IPS-20b (cell line): Measurements from ENCODE around the gene NCKAP5.

Experiments used
- H3K27ac ChIP-seq: one replicate; pipeline ENCODE4 v1.5.1; 2013; ENCODE audit warnings: low read length
- H3K27me3 ChIP-seq: 2 replicates; pipeline ENCODE4 v1.6.1; 2013; ENCODE audit warnings: mild to moderate bottlenecking, low read length, inconsistent platforms; ENCODE audit not compliant: insufficient read depth
- H3K36me3 ChIP-seq: 2 replicates; pipeline ENCODE4 v1.6.1; 2013; ENCODE audit warnings: low read depth, mild to moderate bottlenecking, inconsistent platforms, low read length, moderate library complexity; ENCODE audit not compliant: insufficient read depth
- H3K4me1 ChIP-seq: 2 replicates; pipeline ENCODE4 v1.6.1; 2013; ENCODE audit warnings: mild to moderate bottlenecking, control low read depth, inconsistent platforms, low read length, moderate library complexity; ENCODE audit not compliant: insufficient read depth
- H3K4me3 ChIP-seq: 2 replicates; pipeline ENCODE4 v1.5.1; 2013; ENCODE audit warnings: mild to moderate bottlenecking, low read length, inconsistent platforms
- H3K9ac ChIP-seq: 2 replicates; pipeline ENCODE4 v1.6.1; 2013; ENCODE audit warnings: low read depth, mild to moderate bottlenecking, inconsistent platforms, low read length, moderate library complexity
- H3K9me3 ChIP-seq: 2 replicates; pipeline ENCODE4 v1.6.1; 2013; ENCODE audit warnings: mild to moderate bottlenecking, low read depth, low read length, inconsistent platforms; ENCODE audit not compliant: insufficient read depth

The NCKAP5 gene

GRCh38 chr2:133598769-133599168 is 30.5 kb upstream of the NCKAP5 start:
- H3K27me3 ChIP-seq = no peaks in the 10 kb centered on the region
- H3K4me3 ChIP-seq = no peak overlapping the region
- H3K27ac ChIP-seq = no peak overlapping the region
- no peaks in the 10 kb centered on the region for H3K36me3 ChIP-seq
- no peaks in the 10 kb centered on the region for H3K9me3 ChIP-seq
- no peak overlapping the region for H3K9ac ChIP-seq
- H3K4me1 ChIP-seq = no peaks in the 10 kb centered on the region

- no peaks in the 10 kb centered on the region for H3K27me3 ChIP-seq
- no peak overlapping the region for H3K4me3 ChIP-seq
Observed at GRCh38 chr2:133596701-133597393, 28.6 kb upstream of the NCKAP5 start.

GRCh38 chr2:133591164-133591563 is 22.9 kb upstream of the NCKAP5 start:
- Histone ChIP-seq H3K27me3 (no peaks in the 10 kb centered on the region), H3K4me1 (0 out of 2 replicates have a peak, but pooled peaks cover 2% of the 10 kb centered on the region), H3K27ac (no peak overlapping the region), H3K9me3 (no peaks in the 10 kb centered on the region), H3K36me3 (no peaks in the 10 kb centered on the region), H3K9ac (no peak overlapping the region), H3K4me3 (no peak overlapping the region)

More at GRCh38 chr2:133596701-133597393, 28.6 kb upstream of the NCKAP5 start:
- Histone ChIP-seq H3K36me3 (no peaks in the 10 kb centered on the region), H3K9me3 (no peaks in the 10 kb centered on the region), H3K27ac (no peak overlapping the region), H3K4me1 (no peaks in the 10 kb centered on the region), H3K9ac (no peak overlapping the region)

GRCh38 chr2:133589456-133589855 is 21.2 kb upstream of the NCKAP5 start:
- 0 out of 2 replicates have a peak, but pooled peaks cover 2% of the 10 kb centered on the region for H3K4me1 ChIP-seq
- H3K27ac ChIP-seq = no peak overlapping the region
- H3K9ac ChIP-seq = no peak overlapping the region
- H3K27me3 ChIP-seq = no peaks in the 10 kb centered on the region
- no peak overlapping the region for H3K4me3 ChIP-seq
- no peaks in the 10 kb centered on the region for H3K9me3 ChIP-seq
- H3K36me3 ChIP-seq = no peaks in the 10 kb centered on the region

GRCh38 chr2:133588144-133588543 is 19.9 kb upstream of the NCKAP5 start:
- no peaks in the 10 kb centered on the region for H3K36me3 ChIP-seq
- H3K4me3 ChIP-seq = no peak overlapping the region
- H3K27me3 ChIP-seq = no peaks in the 10 kb centered on the region
- H3K27ac ChIP-seq = no peak overlapping the region
- no peaks in the 10 kb centered on the region for H3K9me3 ChIP-seq
- H3K4me1 ChIP-seq = 0 out of 2 replicates have a peak, but pooled peaks cover 2% of the 10 kb centered on the region
- no peak overlapping the region for H3K9ac ChIP-seq

- Histone ChIP-seq H3K27me3 (no peaks in the 10 kb centered on the region), H3K27ac (no peak overlapping the region), H3K4me3 (no peak overlapping the region), H3K9me3 (no peaks in the 10 kb centered on the region), H3K36me3 (no peaks in the 10 kb centered on the region), H3K4me1 (0 out of 2 replicates have a peak, but pooled peaks cover 2% of the 10 kb centered on the region), H3K9ac (no peak overlapping the region)
Observed at GRCh38 chr2:133586978-133587377, 18.7 kb upstream of the NCKAP5 start.

- Histone ChIP-seq H3K4me3 (no peak overlapping the region), H3K9me3 (no peaks in the 10 kb centered on the region), H3K36me3 (no peaks in the 10 kb centered on the region), H3K4me1 (no peaks in the 10 kb centered on the region), H3K27me3 (no peaks in the 10 kb centered on the region), H3K27ac (no peak overlapping the region), H3K9ac (no peak overlapping the region)
Observed at GRCh38 chr2:133581010-133581760, 12.9 kb upstream of the NCKAP5 start.

- H3K4me3 ChIP-seq = no peak overlapping the region
- no peak overlapping the region for H3K27ac ChIP-seq
Observed at GRCh38 chr2:133579274-133579673, 11.0 kb upstream of the NCKAP5 start.

GRCh38 chr2:133576714-133577113 is 8.5 kb upstream of the NCKAP5 start:
- Histone ChIP-seq H3K9ac (no peak overlapping the region), H3K36me3 (no peaks in the 10 kb centered on the region), H3K27ac (no peak overlapping the region), H3K4me1 (peaks cover 6% of the 10 kb centered on the region), H3K27me3 (no peaks in the 10 kb centered on the region), H3K4me3 (no peak overlapping the region), H3K9me3 (no peaks in the 10 kb centered on the region)

More at GRCh38 chr2:133579274-133579673, 11.0 kb upstream of the NCKAP5 start:
- Histone ChIP-seq H3K36me3 (no peaks in the 10 kb centered on the region), H3K9ac (no peak overlapping the region), H3K27me3 (no peaks in the 10 kb centered on the region), H3K4me1 (no peaks in the 10 kb centered on the region), H3K9me3 (no peaks in the 10 kb centered on the region)

- H3K27me3 ChIP-seq = no peaks in the 10 kb centered on the region
- no peaks in the 10 kb centered on the region for H3K36me3 ChIP-seq
- H3K4me3 ChIP-seq = no peak overlapping the region
- no peak overlapping the region for H3K9ac ChIP-seq
- H3K4me1 ChIP-seq = peaks cover 20% of the 10 kb centered on the region
- no peak overlapping the region for H3K27ac ChIP-seq
- H3K9me3 ChIP-seq = no peaks in the 10 kb centered on the region
Observed at GRCh38 chr2:133574620-133575019, 6.4 kb upstream of the NCKAP5 start.

GRCh38 chr2:133574186-133574585 is 5.9 kb upstream of the NCKAP5 start:
- no peaks in the 10 kb centered on the region for H3K27me3 ChIP-seq
- peaks cover 25% of the 10 kb centered on the region for H3K4me1 ChIP-seq
- no peak overlapping the region for H3K4me3 ChIP-seq
- H3K27ac ChIP-seq = no peak overlapping the region
- H3K9ac ChIP-seq = no peak overlapping the region
- no peaks in the 10 kb centered on the region for H3K36me3 ChIP-seq
- no peaks in the 10 kb centered on the region for H3K9me3 ChIP-seq
